Suprapubic skin (tissue), 4 donors: Measurements from ENCODE around the gene TSHZ1. TPM values are rescaled to one million over a fixed set of nuclear protein-coding genes. Genes with fewer than 3 reads are reported as not detected.

Source experiments
- DNase-seq, 2 donors: peaks; one replicate each; pipeline ENCODE4 v3.0.0-alpha.2; 2019; ENCODE audit warnings: low spot score in 2 of 2
- H3K27ac ChIP-seq: fragments of 200-600 bp; sonication (generic); one replicate; pipeline ENCODE4 v1.5.1; 2019
- H3K27me3 ChIP-seq: fragments of 200-600 bp; sonication (generic); one replicate; pipeline ENCODE4 v1.5.1; 2019
- H3K36me3 ChIP-seq: fragments of 200-600 bp; sonication (generic); one replicate; pipeline ENCODE4 v1.5.1; 2019
- H3K4me1 ChIP-seq: fragments of 200-600 bp; sonication (generic); one replicate; pipeline ENCODE4 v1.5.1; 2019
- H3K4me3 ChIP-seq: fragments of 200-600 bp; sonication (generic); one replicate; pipeline ENCODE4 v1.5.1; 2019; ENCODE audit warnings: mild to moderate bottlenecking
- H3K9me3 ChIP-seq: fragments of 200-600 bp; sonication (generic); one replicate; pipeline ENCODE4 v1.5.1; 2019
- CTCF ChIP-seq, 2 donors: fragments of 200-600 bp in 1 of 2; fragments of 450-650 bp in 1 of 2; sonication (generic) in 1 of 2; IDR thresholded peaks; one replicate each; pipeline ENCODE4 v1.5.1; 2016 to 2019; ENCODE audit warnings: antibody characterized with exemption in 2 of 2, mild to moderate bottlenecking in 1 of 2, moderate library complexity in 1 of 2
- EP300 ChIP-seq: sonication (generic); formaldehyde crosslinking; IDR thresholded peaks from one replicate; pipeline ENCODE4 v1.6.1; 2017; ENCODE audit warnings: antibody characterized with exemption
- POLR2A ChIP-seq, 2 donors: fragments of 450-650 bp; IDR thresholded peaks; one replicate each; pipeline ENCODE4 v1.6.1; 2017; ENCODE audit warnings: antibody characterized with exemption in 2 of 2, mild to moderate bottlenecking in 2 of 2, moderate library complexity in 2 of 2
- POLR2AphosphoS5 ChIP-seq, 3 donors: sonication (generic); formaldehyde crosslinking; IDR thresholded peaks; one replicate each; pipeline ENCODE4 v1.6.1; 2017; ENCODE audit warnings: antibody characterized with exemption in 3 of 3
- WGBS: methylation state at CpG from one replicate; pipeline ENCODE4 v1.1.5; 2018; 5-methylcytosine and 5-hydroxymethylcytosine counted together
- total RNA-seq, 4 donors: library from RNA; depleted of rRNA; stranded (reverse); fragments of >200 nt; gene quantifications; one replicate each; pipeline ENCODE4 v1.1.0, GENCODE V29; 2016

The TSHZ1 gene
- total RNA-seq, 4 donors from 2014 or later: 15.2 to 24.5 (median 20.3) TPM

GRCh38 chr18:75213611-75214331, 3.2 kb downstream of the TSHZ1 start:
- DNase-seq: no peak
- WGBS: 14% methylated on average over 5 of the region's 5 CpGs
- no peak overlapping the region for H3K4me3 ChIP-seq
- peaks cover 58% of the 10 kb centered on the region for H3K4me1 ChIP-seq
- TF ChIP-seq POLR2A (IDR thresholded peaks at IDR 0.05) (no peak), CTCF (IDR thresholded peaks at IDR 0.05) (no peak), EP300 (no peak), POLR2AphosphoS5 (IDR thresholded peaks at IDR 0.05) (no peak)
- no peaks in the 10 kb centered on the region for H3K9me3 ChIP-seq
- no peaks in the 10 kb centered on the region for H3K36me3 ChIP-seq
- H3K27ac ChIP-seq: peak overlapping the region; percentile 89
- no peaks in the 10 kb centered on the region for H3K27me3 ChIP-seq

- 60% methylated on average over 5 of the region's 5 CpGs for WGBS
Measured at GRCh38 chr18:75214332-75214690, 3.7 kb downstream of the TSHZ1 start.

GRCh38 chr18:75214766-75215510, 4.3 kb downstream of the TSHZ1 start:
- Histone ChIP-seq H3K27me3 (no peaks in the 10 kb centered on the region), H3K4me1 (peaks cover 57% of the 10 kb centered on the region), H3K9me3 (no peaks in the 10 kb centered on the region), H3K4me3 (no peak overlapping the region), H3K27ac (no peak overlapping the region), H3K36me3 (no peaks in the 10 kb centered on the region)
- WGBS: 89% methylated on average over 12 of the region's 12 CpGs
- TF ChIP-seq EP300 (no peak), POLR2AphosphoS5 (IDR thresholded peaks at IDR 0.05) (no peak), CTCF (IDR thresholded peaks at IDR 0.05) (no peak), POLR2A (IDR thresholded peaks at IDR 0.05) (no peak)
- no peak for DNase-seq

More at GRCh38 chr18:75214332-75214690, 3.7 kb downstream of the TSHZ1 start:
- peaks cover 58% of the 10 kb centered on the region for H3K4me1 ChIP-seq
- H3K27ac ChIP-seq: no peak overlapping the region
- DNase-seq: no peak
- TF ChIP-seq EP300 (no peak), POLR2A (IDR thresholded peaks at IDR 0.05) (no peak), CTCF (IDR thresholded peaks at IDR 0.05) (no peak), POLR2AphosphoS5 (IDR thresholded peaks at IDR 0.05) (no peak)
- no peaks in the 10 kb centered on the region for H3K27me3 ChIP-seq
- no peaks in the 10 kb centered on the region for H3K36me3 ChIP-seq
- no peak overlapping the region for H3K4me3 ChIP-seq
- H3K9me3 ChIP-seq: no peaks in the 10 kb centered on the region

- Histone ChIP-seq H3K4me3 (no peak overlapping the region), H3K27me3 (no peaks in the 10 kb centered on the region), H3K36me3 (no peaks in the 10 kb centered on the region), H3K4me1 (peaks cover 60% of the 10 kb centered on the region), H3K27ac (no peak overlapping the region), H3K9me3 (no peaks in the 10 kb centered on the region)
- TF ChIP-seq POLR2A (IDR thresholded peaks at IDR 0.05): no peak
- no peak for TF ChIP-seq POLR2AphosphoS5 (IDR thresholded peaks at IDR 0.05)
- no peak for TF ChIP-seq EP300
- no peak for TF ChIP-seq CTCF (IDR thresholded peaks at IDR 0.05)
- no peak for DNase-seq
- 71% methylated on average over 4 of the region's 4 CpGs for whole genome bisulfite sequencing
Measured at GRCh38 chr18:75215663-75216062, 5.1 kb downstream of the TSHZ1 start.

GRCh38 chr18:75216212-75216910, 5.8 kb downstream of the TSHZ1 start:
- Histone ChIP-seq H3K9me3 (no peaks in the 10 kb centered on the region), H3K36me3 (no peaks in the 10 kb centered on the region), H3K27me3 (no peaks in the 10 kb centered on the region), H3K4me1 (peaks cover 67% of the 10 kb centered on the region), H3K4me3 (no peak overlapping the region), H3K27ac (no peak overlapping the region)
- no peak for DNase-seq
- WGBS: 73% methylated on average over 7 of the region's 7 CpGs
- TF ChIP-seq CTCF (IDR thresholded peaks at IDR 0.05): no peak
- no peak for TF ChIP-seq POLR2A (IDR thresholded peaks at IDR 0.05)
- no peak for TF ChIP-seq EP300
- TF ChIP-seq POLR2AphosphoS5 (IDR thresholded peaks at IDR 0.05): no peak
